T-helper 1 cell (primary cell): ENCODE data around the gene PPP1R37.

ENCODE experiments used
- DNase-seq, 5 donors: peaks; one replicate each; pipeline ENCODE4 v3.0.0-alpha.2; 2012 to 2020

PPP1R37 gene

GRCh38 chr19:45138303-45138751 lies 45.3 kb downstream of the PPP1R37 start:
- DNase-seq, result no peak

GRCh38 chr19:45139286-45140143 lies 46.5 kb downstream of the PPP1R37 start:
- DNase-seq, result no peak

GRCh38 chr19:45140144-45140503 lies 47.1 kb downstream of the PPP1R37 start:
- DNase-seq, result no peak

- no peak for DNase-seq
These were observed 47.6 kb downstream of the PPP1R37 start for GRCh38 chr19:45140533-45140932.

- DNase-seq, result no peak
These were observed 48.4 kb downstream of the PPP1R37 start for GRCh38 chr19:45141203-45141900.

- DNase-seq, result no peak
These were observed 49.2 kb downstream of the PPP1R37 start for GRCh38 chr19:45142016-45142725.

GRCh38 chr19:45142726-45143110 lies 49.7 kb downstream of the PPP1R37 start:
- no peak for DNase-seq

- no peak for DNase-seq
These were observed 51.7 kb downstream of the PPP1R37 start for GRCh38 chr19:45144431-45145269.

- DNase-seq, result no peak
These were observed 52.6 kb downstream of the PPP1R37 start for GRCh38 chr19:45145270-45146189.

- DNase-seq, result no peak
These were observed 53.3 kb downstream of the PPP1R37 start for GRCh38 chr19:45146251-45146650.

GRCh38 chr19:45146741-45147205 lies 53.8 kb downstream of the PPP1R37 start:
- no peak for DNase-seq

- DNase-seq, result no peak
These were observed 55.1 kb downstream of the PPP1R37 start for GRCh38 chr19:45147835-45148676.

GRCh38 chr19:45149129-45149528 lies 56.1 kb downstream of the PPP1R37 start:
- no peak for DNase-seq

GRCh38 chr19:45150180-45150579 lies 57.2 kb downstream of the PPP1R37 start:
- no peak for DNase-seq

- no peak for DNase-seq
These were observed 57.8 kb downstream of the PPP1R37 start for GRCh38 chr19:45150751-45151281.

- no peak for DNase-seq
These were observed 58.3 kb downstream of the PPP1R37 start for GRCh38 chr19:45151320-45151719.

- no peak for DNase-seq
These were observed 59.0 kb downstream of the PPP1R37 start for GRCh38 chr19:45151821-45152503.

- DNase-seq, result peak in 3 of 5 donors; percentile 18 to 69 (median 26)
These were observed 59.7 kb downstream of the PPP1R37 start for GRCh38 chr19:45152504-45153338.
